GM12878 (cell line): Measurements from ENCODE around the gene AIG1. TPM values are rescaled to one million over a fixed set of nuclear protein-coding genes. Genes with fewer than 3 reads are reported as not detected.

Experiments
- ATAC-seq: fragments of 200-7000 bp; cut with Tn5 transposase; 3 replicates; pipeline ENCODE4 v1.9.1; 2020; ENCODE audit warnings: mild to moderate bottlenecking, moderate library complexity
- BruUV-seq: library from RNA; stranded (reverse); fragments of 400-500 nt; replicated peaks from 2 replicates; lab custom pipeline; 2021; lab: Mats Ljungman, UMichigan
- CTCF ChIA-PET: fragments of 300-600 bp; sonication (Branson Sonifier 250); formaldehyde crosslinking; extraction: SDS; loops from one replicate; lab custom pipeline; 2021; ENCODE audit warnings: inconsistent platforms; lab: Yijun Ruan, JAX
- POLR2A ChIA-PET: fragments of 350-600 bp; formaldehyde crosslinking; extraction: SDS; loops from one replicate; lab custom pipeline; 2021; ENCODE audit warnings: inconsistent platforms; lab: Charles Lee
- RAD21 ChIA-PET: fragments of 300-600 bp; sonication (Branson Sonifier 250); formaldehyde crosslinking; loops from one replicate; lab custom pipeline; 2023; ENCODE audit warnings: antibody characterized with exemption; ENCODE audit not compliant: unreplicated experiment; lab: Charles Lee
- SMC1A ChIA-PET: fragments of 300-600 bp; sonication (Branson Sonifier 250); formaldehyde crosslinking; loops from one replicate; lab custom pipeline; 2023; ENCODE audit not compliant: unreplicated experiment, uncharacterized antibody; lab: Charles Lee
- DNase-seq: peaks from one replicate; pipeline ENCODE4 v3.0.0-alpha.2; 2011; ENCODE audit warnings: low read depth, low spot score
- FAIRE-seq: peaks from 3 replicates; lab custom pipeline; 2011; peaks lifted over from hg19 to GRCh38; lab: Jason Lieb, UNC
- H2AFZ ChIP-seq: 2 replicates; pipeline ENCODE4 v1.6.0; 2011; ENCODE audit warnings: low read depth, low read length, control low read depth; ENCODE audit not compliant: control insufficient read depth
- H3K27ac ChIP-seq: 2 replicates; pipeline ENCODE4 v1.5.1; 2011; ENCODE audit warnings: control low read depth; ENCODE audit not compliant: control insufficient read depth, insufficient read depth
- H3K27me3 ChIP-seq, 2 experiments: replicated peaks in 1 of 2; 2 replicates each; pipeline versions ENCODE4 v1.6.0 to v1.6.1; 2011; ENCODE audit warnings: low read length in 1 of 2; ENCODE audit not compliant: control insufficient read depth in 2 of 2, insufficient read depth in 2 of 2
- H3K36me3 ChIP-seq, 2 experiments: 2 replicates each; pipeline ENCODE4 v1.5.1; 2011; ENCODE audit warnings: low read length in 1 of 2; ENCODE audit not compliant: control insufficient read depth in 2 of 2, insufficient read depth in 2 of 2
- H3K4me1 ChIP-seq: 2 replicates; pipeline ENCODE4 v1.6.1; 2011; ENCODE audit warnings: mild to moderate bottlenecking, low read length, moderate library complexity, mixed read lengths; ENCODE audit not compliant: control insufficient read depth, insufficient read depth
- H3K4me2 ChIP-seq: 2 replicates; pipeline ENCODE4 v1.6.0; 2011; ENCODE audit warnings: control low read depth; ENCODE audit not compliant: control insufficient read depth, insufficient read depth
- H3K4me3 ChIP-seq: fragments of 200-600 bp; sonication (generic); 2 replicates; pipeline ENCODE4 v1.5.1; 2016
- H3K79me2 ChIP-seq: 2 replicates; pipeline ENCODE4 v1.6.0; 2011; ENCODE audit warnings: low read length; ENCODE audit not compliant: control insufficient read depth, insufficient read depth
- H3K9ac ChIP-seq: 2 replicates; pipeline ENCODE4 v1.8.0; 2011; ENCODE audit warnings: low read length, control low read depth, mixed read lengths; ENCODE audit not compliant: control insufficient read depth, insufficient read depth
- H3K9me3 ChIP-seq: replicated peaks from 3 replicates; pipeline ENCODE4 v1.5.1; 2011; ENCODE audit warnings: mild to moderate bottlenecking, low read length; ENCODE audit not compliant: control insufficient read depth, insufficient read depth
- H4K20me1 ChIP-seq: 2 replicates; pipeline ENCODE4 v1.6.0; 2011; ENCODE audit not compliant: control insufficient read depth, insufficient read depth
- CBFB ChIP-seq: IDR thresholded peaks from 2 replicates; pipeline ENCODE4 v1.6.1; 2016; ENCODE audit warnings: antibody characterized with exemption, low read depth
- CHD4 ChIP-seq: fragments of 200-600 bp; sonication (generic); IDR thresholded peaks from 2 replicates; pipeline ENCODE4 v1.6.1; 2016; ENCODE audit warnings: mild to moderate bottlenecking
- EGR1 ChIP-seq, 2 experiments: IDR thresholded peaks; 1 replicate in 1 of 2; 2 replicates in 1 of 2; pipeline ENCODE4 v1.6.1; 2011 to 2012; ENCODE audit warnings: low read depth in 2 of 2, low read length in 2 of 2, borderline replicate concordance in 1 of 2, mild to moderate bottlenecking in 1 of 2, moderate library complexity in 1 of 2
- JUNB ChIP-seq: IDR thresholded peaks from 2 replicates; pipeline ENCODE4 v1.6.1; 2016; ENCODE audit warnings: antibody characterized with exemption, mild to moderate bottlenecking
- MTA2 ChIP-seq: fragments of 450-650 bp; IDR thresholded peaks from 2 replicates; pipeline ENCODE4 v1.6.1; 2016; ENCODE audit warnings: low read depth, mild to moderate bottlenecking, moderate library complexity
- POLR2A ChIP-seq: IDR thresholded peaks from 2 replicates; pipeline ENCODE4 v1.6.1; 2011; ENCODE audit warnings: low read depth, mild to moderate bottlenecking, low read length
- POLR2AphosphoS5 ChIP-seq: IDR thresholded peaks from 2 replicates; pipeline ENCODE4 v1.6.1; 2011; ENCODE audit warnings: mild to moderate bottlenecking, low read length, inconsistent platforms
- RUNX3 ChIP-seq: IDR thresholded peaks from 2 replicates; pipeline ENCODE4 v1.6.1; 2012; ENCODE audit warnings: low read length, inconsistent platforms
- SRF ChIP-seq, 2 experiments: IDR thresholded peaks; 2 replicates each; pipeline ENCODE4 v1.6.1; 2011; ENCODE audit warnings: low read depth in 2 of 2, low read length in 2 of 2, mild to moderate bottlenecking in 1 of 2, moderate library complexity in 1 of 2
- TBL1XR1 ChIP-seq: IDR thresholded peaks from 2 replicates; pipeline ENCODE4 v1.6.1; 2012; ENCODE audit warnings: low read depth, low read length, improper control_type of control experiment
- WGBS: methylation state at CpG from one replicate; pipeline ENCODE4 v1.1.6; 2016; ENCODE audit warnings: low lambda C conversion rate; ENCODE audit not compliant: insufficient replicate concordance, insufficient coverage; ENCODE audit errors: missing lambda C conversion rate; 5-methylcytosine and 5-hydroxymethylcytosine counted together
- in situ Hi-C: fragments of 300-500 bp; cut with MboI; formaldehyde crosslinking; loops from 9 replicates; pipeline ENCODE4 v1.14.3; 2018; ENCODE audit warnings: mixed read lengths
- intact Hi-C: fragments of 100-400 bp; cut with micrococcal nuclease; formaldehyde crosslinking; loops from one replicate; pipeline ENCODE4 v1.14.2; 2022; ENCODE audit not compliant: unreplicated experiment
- polyA plus RNA-seq, 11 experiments: library from polyadenylated mRNA; depleted of rRNA in 4 of 11; unstranded in 6 of 11; stranded (reverse) in 5 of 11; fragments of >200 nt; fragmentation: Nextera tagmentation in 4 of 11; fragmentation: Illumina TruSeq in 1 of 11; extraction: Ambion mirVana in 4 of 11; extraction: Trizol in 1 of 11; gene quantifications; 1 replicate in 1 of 11; 2 replicates in 10 of 11; pipeline versions ENCODE4 v1.2.1 to v1.2.3, GENCODE V29; 2011 to 2016; ENCODE audit warnings: inconsistent platforms in 2 of 11, missing spikeins in 2 of 11, low read depth in 1 of 11
- total RNA-seq, 4 experiments: library from RNA; depleted of rRNA in 3 of 4; stranded (reverse); fragments of >200 nt in 3 of 4; fragmentation: Illumina TruSeq in 1 of 4; extraction: Trizol in 1 of 4; gene quantifications; 2 replicates each; pipeline versions ENCODE4 v1.2.1 to v1.2.3, GENCODE V29; 2013 to 2021

The AIG1 gene
- total and polyA plus RNA-seq, 10 of the 15 experiments (the other 5 are each of a cell fraction or from before 2014, with no cell fraction given) = 27.0 to 74.5 (median 36.4) TPM

- H4K20me1 ChIP-seq = no peaks in the 10 kb centered on the region
- no TSS peak for BruUV-seq
- in situ Hi-C loops = no loop called here
- no peak overlapping the region for H3K4me3 ChIP-seq
- no peaks in the 10 kb centered on the region for H3K27me3 ChIP-seq
- intact Hi-C loops = no loop called here
- H3K9me3 ChIP-seq = peaks cover 1% of the 10 kb centered on the region; the same call in 2 of the 3 replicates
- H3K27ac ChIP-seq = no peak overlapping the region
- ChIA-PET POLR2A (no interaction called here), SMC1A (no interaction called here)
- no peak overlapping the region for H3K9ac ChIP-seq
- WGBS = 92% methylated on average over 2 of the region's 2 CpGs
- no peaks in the 10 kb centered on the region; a peak in 1 of 4 replicates for H3K36me3 ChIP-seq
- FAIRE-seq (no peak), ATAC-seq (no peak)
- TF ChIP-seq EGR1 (IDR thresholded peaks at IDR 0.05; ENCODE audit: borderline replicate concordance in 1 of 2, low read depth in 2 of 2, low read length in 2 of 2) = no peak
- TF ChIP-seq SRF (IDR thresholded peaks at IDR 0.05; ENCODE audit: low read depth in 2 of 2, low read length in 2 of 2) = no peak
- TF ChIP-seq CBFB = no peak
- TF ChIP-seq CHD4 = no peak
- TF ChIP-seq POLR2A = no peak
- no peak for TF ChIP-seq TBL1XR1
- no peak for TF ChIP-seq MTA2
- TF ChIP-seq, all 136 proteins: peak for 0
- ChIA-PET RAD21 (no interaction called here), CTCF (interaction anchor here (1.3 kb wide), 1 partner anchor 23 kb away, joined by 3 read pairs; no protein-coding TSS in a partner anchor)
- H3K4me2 ChIP-seq = no peak overlapping the region
- no peaks in the 10 kb centered on the region for H3K4me1 ChIP-seq
- no peak for DNase-seq
- H3K79me2 ChIP-seq = no peaks in the 10 kb centered on the region
- no peak overlapping the region for H2AFZ ChIP-seq
These were observed 80.8 kb downstream of the AIG1 start for GRCh38 chr6:143141442-143141841.

DNA sequence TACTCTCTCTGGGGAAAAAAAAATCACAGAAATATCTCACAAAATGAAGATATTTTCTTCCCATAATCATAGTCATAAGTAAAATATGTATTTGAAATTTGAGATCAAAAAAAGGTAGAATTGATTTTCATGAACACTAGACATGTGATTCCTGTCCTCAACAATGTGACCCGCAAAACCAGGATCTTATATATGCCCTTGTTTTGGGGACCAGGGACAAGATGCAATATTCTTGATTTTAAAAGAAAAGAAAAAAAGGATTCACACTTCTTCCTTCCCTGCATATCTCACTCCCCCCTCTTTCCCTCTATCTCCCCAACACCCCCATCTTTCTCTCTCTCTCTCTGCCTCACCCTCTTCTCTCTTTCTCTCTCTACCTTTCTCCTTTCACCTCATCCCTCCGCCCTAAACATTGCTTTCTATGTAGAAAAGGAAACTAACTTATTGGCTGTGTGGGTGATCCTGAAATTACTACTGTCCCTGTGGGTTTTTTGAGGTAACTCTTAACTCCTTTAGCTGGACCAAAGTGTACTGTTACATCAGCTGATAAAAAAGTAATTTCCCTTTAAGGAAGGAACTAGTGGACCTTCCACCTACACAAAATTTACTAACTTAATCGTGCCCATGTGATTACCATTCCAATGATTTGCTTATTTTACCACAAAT lies 85.6 kb downstream of the AIG1 start:
- DNase-seq (no peak), FAIRE-seq (no peak), ATAC-seq (peak; percentile 33)
- POLR2A ChIA-PET = no interaction called here
- H3K4me3 ChIP-seq = no peak overlapping the region
- RAD21 ChIA-PET = no interaction called here
- CTCF ChIA-PET = no interaction called here
- no peaks in the 10 kb centered on the region for H4K20me1 ChIP-seq
- no peaks in the 10 kb centered on the region for H3K79me2 ChIP-seq
- no peaks in the 10 kb centered on the region for H3K36me3 ChIP-seq
- H3K27ac ChIP-seq = no peak overlapping the region
- no peak overlapping the region for H3K9ac ChIP-seq
- WGBS = 39% methylated on average over 3 of the region's 3 CpGs
- H3K27me3 ChIP-seq = no peaks in the 10 kb centered on the region
- BruUV-seq = no TSS peak
- intact Hi-C loops = no loop called here
- no peak overlapping the region for H3K4me2 ChIP-seq
- SMC1A ChIA-PET = interaction anchor here (1.0 kb wide), 1 partner anchor 12 kb away, joined by 3 read pairs; no protein-coding TSS in a partner anchor
- no peak overlapping the region for H2AFZ ChIP-seq
- no peaks in the 10 kb centered on the region for H3K4me1 ChIP-seq
- no peaks in the 10 kb centered on the region for H3K9me3 ChIP-seq
- TF ChIP-seq POLR2AphosphoS5 (no peak), JUNB (peak; percentile 38; the same call in 1 of the 2 replicates), RUNX3 (peak; percentile 59), POLR2A (no peak)
- in situ Hi-C loops = no loop called here
